ENCODE measurements around the gene TK2. TPM values are rescaled to one million over a fixed set of nuclear protein-coding genes. Genes with fewer than 3 reads are reported as not detected.

The TK2 gene
- total and polyA plus RNA-seq, 2 experiments from 2014 or later: 1.8 to 4.2 TPM

GRCh38 chr16:66503612-66504011 is 46.3 kb downstream of the TK2 start:
- H3K9me3 Mint-ChIP-seq: no peaks in the 10 kb centered on the region; the same call in 1 of the 3 replicates
- no peak overlapping the region for H3K4me3 Mint-ChIP-seq
- Histone ChIP-seq H3K9me2 (ENCODE audit: insufficient read depth) (no peaks in the 10 kb centered on the region), H3K79me2 (replicated peaks; ENCODE audit: insufficient read depth) (no peaks in the 10 kb centered on the region), H3F3A (replicated peaks; ENCODE audit: low read depth) (no peaks in the 10 kb centered on the region), H3K27ac (ENCODE audit: low read depth) (no peak overlapping the region), H4K20me1 (replicated peaks; ENCODE audit: insufficient read depth) (no peaks in the 10 kb centered on the region), H3K36me3 (ENCODE audit: insufficient read depth) (no peaks in the 10 kb centered on the region), H3K4me1 (ENCODE audit: insufficient read depth) (no peaks in the 10 kb centered on the region), H3K4me3 (no peak overlapping the region), H3K27me3 (ENCODE audit: insufficient read depth) (no peaks in the 10 kb centered on the region), H3K4me2 (no peak overlapping the region), H2AFZ (no peak overlapping the region)
- H3K4me1 Mint-ChIP-seq: peaks cover 3% of the 10 kb centered on the region
- ATAC-seq (no peak), DNase-seq (ENCODE audit: low spot score) (no peak)
- H3K27ac Mint-ChIP-seq: no peak overlapping the region
- H3K27me3 Mint-ChIP-seq (ENCODE audit: insufficient read depth, low read depth, poor library complexity): peaks cover 7% of the 10 kb centered on the region
- TF ChIP-seq NANOG (IDR thresholded peaks at IDR 0.05; ENCODE audit: borderline replicate concordance) (no peak), JUNB (IDR thresholded peaks at IDR 0.05; ENCODE audit: unreplicated experiment) (no peak), ZNF114 (CRISPR knock-in tag; IDR thresholded peaks at IDR 0.05) (no peak), STAT1 (IDR thresholded peaks at IDR 0.05; ENCODE audit: unreplicated experiment) (no peak), REST (IDR thresholded peaks at IDR 0.05; ENCODE audit: unreplicated experiment) (no peak), EZH2phosphoT487 (IDR thresholded peaks at IDR 0.05; ENCODE audit: unreplicated experiment) (no peak), ZNF462 (CRISPR knock-in tag; IDR thresholded peaks at IDR 0.05) (no peak), EZH2 (IDR thresholded peaks at IDR 0.05; ENCODE audit: low read depth, unreplicated experiment) (no peak), CREB1 (CRISPR knock-in tag; IDR thresholded peaks at IDR 0.05; ENCODE audit: low read depth) (no peak), ZNF331 (CRISPR knock-in tag; IDR thresholded peaks at IDR 0.05; ENCODE audit: low read depth) (no peak), POLR2AphosphoS5 (IDR thresholded peaks at IDR 0.05; ENCODE audit: low read depth) (no peak), ETS1 (IDR thresholded peaks at IDR 0.05) (no peak), CTCF (conservative IDR thresholded peaks at IDR 0.05; ENCODE audit: low read depth in 2 of 2) (no peak)
- H3K36me3 Mint-ChIP-seq (ENCODE audit: low read depth): no peaks in the 10 kb centered on the region

All from GM23338 (cell line).